Mucosa of stomach (tissue), 1 donor: ENCODE results near the gene LARGE1.

Source experiments
- H3K27me3 ChIP-seq: one replicate; pipeline ENCODE4 v1.7.0; 2013; ENCODE audit warnings: mild to moderate bottlenecking, low read length; ENCODE audit not compliant: control insufficient read depth, insufficient read depth
- H3K36me3 ChIP-seq: one replicate; pipeline ENCODE4 v1.7.0; 2013; ENCODE audit warnings: low read length; ENCODE audit not compliant: control insufficient read depth, insufficient read depth
- H3K4me1 ChIP-seq: one replicate; pipeline ENCODE4 v1.7.0; 2013; ENCODE audit warnings: mild to moderate bottlenecking, low read length; ENCODE audit not compliant: control insufficient read depth, insufficient read depth
- H3K4me3 ChIP-seq: one replicate; pipeline ENCODE4 v1.7.0; 2013; ENCODE audit warnings: low read length
- H3K9ac ChIP-seq: one replicate; pipeline ENCODE4 v1.7.0; 2013; ENCODE audit warnings: mild to moderate bottlenecking, low read length, moderate library complexity
- H3K9me3 ChIP-seq: one replicate; pipeline ENCODE4 v1.7.0; 2013; ENCODE audit warnings: mild to moderate bottlenecking, low read length, moderate library complexity; ENCODE audit not compliant: control insufficient read depth
- donor health status: Pancreatic carcinoma.

LARGE1 gene

DNA sequence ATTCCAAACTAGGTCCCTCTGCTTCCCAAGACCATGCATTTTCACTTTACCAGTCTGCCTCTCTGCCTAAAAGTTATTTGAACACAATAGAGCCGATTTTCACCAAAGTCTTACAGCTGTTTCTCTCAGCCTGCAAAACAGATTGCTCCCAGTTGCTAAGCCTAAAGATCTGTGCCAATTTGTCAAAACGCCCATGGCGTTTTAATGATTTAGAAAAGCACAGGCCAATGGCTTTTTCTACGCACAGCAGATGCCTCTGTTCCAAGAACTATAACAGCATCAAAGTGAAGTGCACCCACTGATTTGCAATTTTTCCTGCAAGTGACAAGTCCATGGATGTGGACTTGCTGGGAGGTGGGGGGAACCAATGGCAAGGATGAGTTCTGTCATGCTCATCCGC, 688.2 kb downstream of the LARGE1 start:
- Histone ChIP-seq H3K9me3 (no peaks in the 10 kb centered on the region), H3K36me3 (no peaks in the 10 kb centered on the region), H3K9ac (no peak overlapping the region), H3K4me3 (no peak overlapping the region), H3K4me1 (no peaks in the 10 kb centered on the region), H3K27me3 (no peaks in the 10 kb centered on the region)

DNA sequence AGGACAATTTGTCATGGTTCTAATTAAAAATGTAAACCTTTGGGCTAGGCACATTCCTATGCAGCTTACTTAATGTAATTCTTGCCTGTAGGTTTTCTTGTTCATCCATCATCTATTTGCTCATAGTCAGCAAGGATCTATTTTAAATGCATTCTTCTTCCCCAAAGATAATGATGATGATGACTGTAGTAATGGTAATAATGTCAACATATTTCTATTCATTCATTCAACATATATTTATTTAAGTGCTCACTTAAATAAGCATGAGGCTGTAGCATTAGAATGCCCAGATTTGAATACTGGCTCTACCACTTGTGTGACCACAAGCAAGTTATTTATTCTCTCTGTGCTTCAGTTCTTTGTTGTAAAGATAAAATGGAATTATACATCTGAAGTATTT, 692.5 kb downstream of the LARGE1 start:
- H3K9ac ChIP-seq = no peak overlapping the region
- no peaks in the 10 kb centered on the region for H3K36me3 ChIP-seq
- no peaks in the 10 kb centered on the region for H3K9me3 ChIP-seq
- no peaks in the 10 kb centered on the region for H3K27me3 ChIP-seq
- no peak overlapping the region for H3K4me3 ChIP-seq
- no peaks in the 10 kb centered on the region for H3K4me1 ChIP-seq

DNA sequence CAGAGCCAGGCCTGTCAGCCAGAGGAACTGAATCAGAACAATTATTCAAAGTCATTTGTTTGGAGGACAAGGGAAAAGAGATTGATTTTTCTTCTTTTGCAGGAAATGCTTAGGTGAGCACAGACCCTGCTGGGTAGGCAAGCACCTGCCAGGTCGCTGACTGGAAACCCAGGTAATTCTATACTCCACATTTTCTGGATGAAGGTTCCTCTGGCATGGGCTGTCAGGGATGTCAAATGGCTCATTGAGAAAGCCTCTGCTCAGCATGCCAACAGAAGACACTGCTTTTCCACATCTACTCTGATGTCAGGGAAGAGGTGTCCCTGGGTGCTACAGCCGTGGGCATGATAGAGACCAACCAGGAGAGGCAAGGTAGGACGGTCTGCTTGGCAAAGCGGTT, 695.4 kb downstream of the LARGE1 start:
- no peak overlapping the region for H3K4me3 ChIP-seq
- no peaks in the 10 kb centered on the region for H3K36me3 ChIP-seq
- H3K9ac ChIP-seq = no peak overlapping the region
- H3K9me3 ChIP-seq = no peaks in the 10 kb centered on the region
- no peaks in the 10 kb centered on the region for H3K27me3 ChIP-seq
- no peaks in the 10 kb centered on the region for H3K4me1 ChIP-seq
